ENCODE data around the gene FGD2. TPM values are rescaled to one million over a fixed set of nuclear protein-coding genes. Genes with fewer than 3 reads are reported as not detected.

The FGD2 gene
- total and polyA plus RNA-seq, 2 donors (not counting 1 experiment from before 2014, with no cell fraction given), result 352 to 682 TPM

DNA sequence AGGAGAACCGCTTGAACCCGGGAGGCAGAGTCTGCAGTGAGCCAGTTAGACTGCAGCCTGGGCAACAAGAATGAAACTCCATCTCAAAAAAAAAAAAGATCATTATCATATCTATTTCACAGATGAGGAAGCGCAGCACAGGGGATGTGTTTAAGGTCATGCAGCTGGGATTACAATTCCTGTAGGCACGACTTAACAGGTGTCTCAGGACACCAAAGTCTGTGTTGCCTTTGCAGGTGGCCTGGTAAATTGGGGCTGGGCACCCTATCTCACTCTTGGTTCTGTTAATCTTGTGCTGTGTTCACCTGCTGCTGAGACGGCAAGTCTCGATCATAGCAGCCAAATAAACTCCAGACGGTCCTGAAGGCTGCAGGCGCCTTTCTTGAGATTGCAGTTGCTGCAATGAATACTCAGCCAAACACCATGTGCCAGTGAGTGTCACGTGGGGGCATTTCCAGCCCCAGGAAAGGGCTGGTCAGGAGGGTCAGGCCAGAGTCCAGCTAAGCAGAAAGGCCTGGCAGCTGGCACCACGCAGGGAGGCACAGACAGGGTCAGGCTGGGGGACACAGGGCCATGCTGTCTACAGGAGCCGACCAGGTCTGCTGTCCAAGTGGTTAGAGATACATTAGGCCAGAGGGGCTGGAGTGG is 55.8 kb downstream of the FGD2 start:
- Histone ChIP-seq H3K36me3 (replicated peaks in 1 of 2; ENCODE audit: control extremely low read depth in 1 of 2, control insufficient read depth in 1 of 2, extremely low read depth in 1 of 2, insufficient read depth in 2 of 2, low read length in 1 of 2) (no peaks in the 10 kb centered on the region), H3K4me2 (replicated peaks; ENCODE audit: low read depth, low read length, poor library complexity, severe bottlenecking) (no peak overlapping the region), H3K27ac (ENCODE audit: low read length in 2 of 2) (no peak overlapping the region), H3K79me2 (ENCODE audit: control insufficient read depth, insufficient read depth, low read length) (no peaks in the 10 kb centered on the region), H3K4me3 (ENCODE audit: control extremely low read depth in 1 of 5, extremely low read depth in 1 of 5, insufficient read depth in 1 of 5, low read depth in 2 of 5, low read length in 4 of 5) (no peak overlapping the region), H3K27me3 (replicated peaks in 1 of 4; ENCODE audit: control extremely low read depth in 1 of 4, control insufficient read depth in 3 of 4, insufficient read depth in 4 of 4, low read length in 3 of 4) (no peaks in the 10 kb centered on the region), H3K4me1 (ENCODE audit: control insufficient read depth in 2 of 2, insufficient read depth in 2 of 2, low read length in 2 of 2) (no peaks in the 10 kb centered on the region), H3K9ac (ENCODE audit: low read length) (no peak overlapping the region), H4K20me1 (ENCODE audit: control insufficient read depth, insufficient read depth, low read length, poor library complexity, severe bottlenecking) (no peaks in the 10 kb centered on the region), H3K9me3 (ENCODE audit: control extremely low read depth in 1 of 3, control insufficient read depth in 2 of 3, insufficient read depth in 1 of 3, low read length in 2 of 3) (no peaks in the 10 kb centered on the region), H2AFZ (ENCODE audit: insufficient read depth, low read depth, low read length, poor library complexity, severe bottlenecking) (no peak overlapping the region)
- 83% methylated on average over 9 of the region's 11 CpGs for WGBS (ENCODE audit: insufficient coverage)
- no peak for DNase-seq
- ChIA-PET POLR2A (no interaction called here), CTCF (no interaction called here)
- H3K4me3 Mint-ChIP-seq, result no peak overlapping the region
- H3K27ac Mint-ChIP-seq, result no peak overlapping the region
- intact Hi-C loops (cut with micrococcal nuclease), result no loop called here
- no peaks in the 10 kb centered on the region for H3K9me3 Mint-ChIP-seq (ENCODE audit: insufficient read depth)
- no peak for TF ChIP-seq EZH2 (IDR thresholded peaks at IDR 0.05; ENCODE audit: borderline replicate concordance, insufficient read depth, low read depth, low read length, poor library complexity, severe bottlenecking)
- TF ChIP-seq, protein P1, sequence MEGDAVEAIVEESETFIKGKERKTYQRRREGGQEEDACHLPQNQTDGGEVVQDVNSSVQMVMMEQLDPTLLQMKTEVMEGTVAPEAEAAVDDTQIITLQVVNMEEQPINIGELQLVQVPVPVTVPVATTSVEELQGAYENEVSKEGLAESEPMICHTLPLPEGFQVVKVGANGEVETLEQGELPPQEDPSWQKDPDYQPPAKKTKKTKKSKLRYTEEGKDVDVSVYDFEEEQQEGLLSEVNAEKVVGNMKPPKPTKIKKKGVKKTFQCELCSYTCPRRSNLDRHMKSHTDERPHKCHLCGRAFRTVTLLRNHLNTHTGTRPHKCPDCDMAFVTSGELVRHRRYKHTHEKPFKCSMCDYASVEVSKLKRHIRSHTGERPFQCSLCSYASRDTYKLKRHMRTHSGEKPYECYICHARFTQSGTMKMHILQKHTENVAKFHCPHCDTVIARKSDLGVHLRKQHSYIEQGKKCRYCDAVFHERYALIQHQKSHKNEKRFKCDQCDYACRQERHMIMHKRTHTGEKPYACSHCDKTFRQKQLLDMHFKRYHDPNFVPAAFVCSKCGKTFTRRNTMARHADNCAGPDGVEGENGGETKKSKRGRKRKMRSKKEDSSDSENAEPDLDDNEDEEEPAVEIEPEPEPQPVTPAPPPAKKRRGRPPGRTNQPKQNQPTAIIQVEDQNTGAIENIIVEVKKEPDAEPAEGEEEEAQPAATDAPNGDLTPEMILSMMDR (IDR thresholded peaks at IDR 0.05), result no peak
- H3K27me3 Mint-ChIP-seq, result no peaks in the 10 kb centered on the region
- no peak for ATAC-seq (ENCODE audit: low read depth)
- H3K4me1 Mint-ChIP-seq, result no peaks in the 10 kb centered on the region

DNA sequence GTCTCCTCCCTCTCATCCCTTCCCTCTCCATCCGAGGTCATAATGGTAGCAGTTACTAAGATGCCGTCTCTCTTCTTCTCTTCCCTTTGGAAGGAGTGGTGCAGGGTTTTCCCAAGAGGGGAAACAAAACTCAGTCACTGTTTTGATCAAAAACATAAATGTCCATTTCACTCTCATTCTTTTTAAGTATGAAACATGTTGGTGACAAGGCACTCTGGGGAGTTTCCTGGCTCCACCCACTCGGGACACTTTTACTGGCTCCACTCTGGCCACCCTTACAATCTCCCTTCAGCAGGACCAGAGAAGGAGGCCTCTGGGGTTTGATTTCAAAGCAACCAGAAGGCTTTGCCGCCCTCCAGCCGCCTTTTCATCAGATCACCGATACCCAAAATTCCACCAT is 57.0 kb downstream of the FGD2 start:
- Mint-ChIP-seq H3K27ac (no peak overlapping the region), H3K27me3 (no peaks in the 10 kb centered on the region), H3K4me1 (no peaks in the 10 kb centered on the region), H3K4me3 (no peak overlapping the region), H3K9me3 (ENCODE audit: insufficient read depth) (no peaks in the 10 kb centered on the region)
- no peaks in the 10 kb centered on the region for H3K9me3 ChIP-seq (ENCODE audit: control extremely low read depth in 1 of 3, control insufficient read depth in 2 of 3, insufficient read depth in 1 of 3, low read length in 2 of 3)
- ATAC-seq (ENCODE audit: low read depth) (no peak), DNase-seq (no peak)
- TF ChIP-seq EZH2 (IDR thresholded peaks at IDR 0.05; ENCODE audit: borderline replicate concordance, insufficient read depth, low read depth, low read length, poor library complexity, severe bottlenecking), result no peak
- TF ChIP-seq, protein P1 (IDR thresholded peaks at IDR 0.05), result no peak
- no peak overlapping the region for H2AFZ ChIP-seq (ENCODE audit: insufficient read depth, low read depth, low read length, poor library complexity, severe bottlenecking)
- no peaks in the 10 kb centered on the region for H3K79me2 ChIP-seq (ENCODE audit: control insufficient read depth, insufficient read depth, low read length)
- ChIA-PET POLR2A (no interaction called here), CTCF (no interaction called here)
- H3K9ac ChIP-seq (ENCODE audit: low read length), result no peak overlapping the region
- H3K27me3 ChIP-seq (replicated peaks in 1 of 4; ENCODE audit: control extremely low read depth in 1 of 4, control insufficient read depth in 3 of 4, insufficient read depth in 4 of 4, low read length in 3 of 4), result no peaks in the 10 kb centered on the region
- intact Hi-C loops (cut with micrococcal nuclease), result no loop called here
- 70% methylated on average over 1 of the region's 6 CpGs for WGBS (ENCODE audit: insufficient coverage)
- H3K4me2 ChIP-seq (replicated peaks; ENCODE audit: low read depth, low read length, poor library complexity, severe bottlenecking), result no peak overlapping the region
- no peaks in the 10 kb centered on the region for H4K20me1 ChIP-seq (ENCODE audit: control insufficient read depth, insufficient read depth, low read length, poor library complexity, severe bottlenecking)
- no peak overlapping the region for H3K27ac ChIP-seq (ENCODE audit: low read length in 2 of 2)
- H3K4me3 ChIP-seq (ENCODE audit: control extremely low read depth in 1 of 5, extremely low read depth in 1 of 5, insufficient read depth in 1 of 5, low read depth in 2 of 5, low read length in 4 of 5), result no peak overlapping the region
- H3K36me3 ChIP-seq (replicated peaks in 1 of 2; ENCODE audit: control extremely low read depth in 1 of 2, control insufficient read depth in 1 of 2, extremely low read depth in 1 of 2, insufficient read depth in 2 of 2, low read length in 1 of 2), result no peaks in the 10 kb centered on the region
- no peaks in the 10 kb centered on the region for H3K4me1 ChIP-seq (ENCODE audit: control insufficient read depth in 2 of 2, insufficient read depth in 2 of 2, low read length in 2 of 2)
